ENCODE data around the gene HM13. TPM values are rescaled to one million over a fixed set of nuclear protein-coding genes. Genes with fewer than 3 reads are reported as not detected.
A peak's percentile ranks its signal among the peaks of the same experiment; 100 is the strongest.
"Not testable (repeated sequence)": the region's sequence is repeated elsewhere in the genome, so short reads cannot be mapped to it uniquely, and the experiment has no call there.

Gene HM13, protein sequence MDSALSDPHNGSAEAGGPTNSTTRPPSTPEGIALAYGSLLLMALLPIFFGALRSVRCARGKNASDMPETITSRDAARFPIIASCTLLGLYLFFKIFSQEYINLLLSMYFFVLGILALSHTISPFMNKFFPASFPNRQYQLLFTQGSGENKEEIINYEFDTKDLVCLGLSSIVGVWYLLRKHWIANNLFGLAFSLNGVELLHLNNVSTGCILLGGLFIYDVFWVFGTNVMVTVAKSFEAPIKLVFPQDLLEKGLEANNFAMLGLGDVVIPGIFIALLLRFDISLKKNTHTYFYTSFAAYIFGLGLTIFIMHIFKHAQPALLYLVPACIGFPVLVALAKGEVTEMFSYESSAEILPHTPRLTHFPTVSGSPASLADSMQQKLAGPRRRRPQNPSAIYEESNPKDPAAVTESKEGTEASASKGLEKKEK
- 100 to 1,000 TPM in 2 of 4 donors, 10 to 100 TPM in 2; 53.9 to 202 (median 91.8) TPM for polyA plus RNA-seq
- long read RNA-seq, donor 1, transcript HM13-202 (12 exons, 1,606 nt) = major isoform, 53 of 196 reads
- long read RNA-seq, donor 1, transcript HM13-221 (2 exons, 372 nt) = minor isoform, 5 of 196 reads
- long read RNA-seq, donor 1, transcript HM13-224 (3 exons, 3,932 nt) = minor isoform, 12 of 196 reads
- long read RNA-seq, donor 1, partial matches to known transcripts = 116 of 196 reads
- long read RNA-seq, donor 1, other reads (novel, unspliced or antisense) = 6 of 196 reads
- long read RNA-seq, donor 2, transcript HM13-202 (12 exons, 1,606 nt) = major isoform, 19 of 40 reads
- long read RNA-seq, donor 2, partial matches to known transcripts = 17 of 40 reads
- long read RNA-seq, donor 2, other reads (novel, unspliced or antisense) = 0 of 40 reads
- long read RNA-seq, donor 3, transcript HM13-224 (3 exons, 3,932 nt) = major isoform, 11 of 55 reads
- long read RNA-seq, donor 3, transcript HM13-202 (12 exons, 1,606 nt) = major isoform, 11 of 55 reads
- long read RNA-seq, donor 3, partial matches to known transcripts = 29 of 55 reads
- long read RNA-seq, donor 3, other reads (novel, unspliced or antisense) = 0 of 55 reads
- long read RNA-seq, donor 4, partial matches to known transcripts = 0 of 1 reads
- long read RNA-seq, donor 4, other reads (novel, unspliced or antisense) = 0 of 1 reads
- long read RNA-seq, donor 5, partial matches to known transcripts = 24 of 30 reads
- long read RNA-seq, donor 5, other reads (novel, unspliced or antisense) = 0 of 30 reads
- long read RNA-seq, donor 6, transcript HM13-202 (12 exons, 1,606 nt) = major isoform, 13 of 64 reads
- long read RNA-seq, donor 6, partial matches to known transcripts = 46 of 64 reads
- long read RNA-seq, donor 6, other reads (novel, unspliced or antisense) = 0 of 64 reads
- long read RNA-seq, donor 7, transcript HM13-202 (12 exons, 1,606 nt) = major isoform, 21 of 50 reads
- long read RNA-seq, donor 7, transcript HM13-201 (13 exons, 1,809 nt) = minor isoform, 5 of 50 reads
- long read RNA-seq, donor 7, partial matches to known transcripts = 20 of 50 reads
- long read RNA-seq, donor 7, other reads (novel, unspliced or antisense) = 0 of 50 reads
- long read RNA-seq, donor 8, partial matches to known transcripts = 0 of 2 reads
- long read RNA-seq, donor 8, other reads (novel, unspliced or antisense) = 0 of 2 reads
- long read RNA-seq, donor 9, transcript HM13-202 (12 exons, 1,606 nt) = major isoform, 7 of 15 reads
- long read RNA-seq, donor 9, partial matches to known transcripts = 6 of 15 reads
- long read RNA-seq, donor 9, other reads (novel, unspliced or antisense) = 0 of 15 reads
- long read RNA-seq, donor 10, transcript HM13-202 (12 exons, 1,606 nt) = major isoform, 23 of 70 reads
- long read RNA-seq, donor 10, transcript HM13-224 (3 exons, 3,932 nt) = minor isoform, 7 of 70 reads
- long read RNA-seq, donor 10, partial matches to known transcripts = 38 of 70 reads
- long read RNA-seq, donor 10, other reads (novel, unspliced or antisense) = 0 of 70 reads

DNA sequence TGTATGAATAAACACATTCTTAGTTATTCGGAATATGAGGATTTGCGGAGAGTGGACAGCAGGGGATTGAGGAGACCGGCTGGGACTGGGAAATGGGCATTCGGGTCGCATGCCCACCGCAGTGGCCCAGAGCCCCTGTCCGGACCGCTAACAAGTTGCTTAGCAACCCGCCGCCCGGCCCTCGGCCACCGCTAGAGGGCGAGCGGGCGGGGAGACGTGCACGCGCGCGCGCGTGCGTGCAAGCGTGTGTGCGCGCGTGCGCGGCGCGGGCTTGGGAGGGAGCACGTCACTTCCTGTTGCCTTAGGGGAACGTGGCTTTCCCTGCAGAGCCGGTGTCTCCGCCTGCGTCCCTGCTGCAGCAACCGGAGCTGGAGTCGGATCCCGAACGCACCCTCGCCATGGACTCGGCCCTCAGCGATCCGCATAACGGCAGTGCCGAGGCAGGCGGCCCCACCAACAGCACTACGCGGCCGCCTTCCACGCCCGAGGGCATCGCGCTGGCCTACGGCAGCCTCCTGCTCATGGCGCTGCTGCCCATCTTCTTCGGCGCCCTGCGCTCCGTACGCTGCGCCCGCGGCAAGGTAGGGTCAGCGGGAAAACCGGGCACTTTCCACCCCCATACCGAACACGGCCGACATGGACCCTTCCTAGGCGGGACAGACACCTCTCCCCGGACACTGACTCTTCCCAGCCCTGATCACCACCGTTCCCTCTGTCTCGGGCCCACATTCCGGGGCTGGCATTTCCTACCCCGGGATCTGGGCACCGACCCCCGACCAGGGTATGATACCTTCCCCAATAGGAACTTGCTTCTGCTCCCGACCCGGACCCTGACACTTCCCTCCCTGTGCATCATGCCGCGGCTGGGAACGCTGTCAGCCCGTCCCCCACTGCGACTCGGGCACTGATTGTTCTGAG lies at the start of gene HM13:
Gene HM13 (plus strand): TSS at position 289 of the 918 bp plus-strand sequence. CDS start 110 bp downstream, at position 399.
- Histone ChIP-seq H3K36me3 (ENCODE audit: control insufficient read depth in 3 of 3, insufficient read depth in 2 of 3, low read depth in 1 of 3, low read length in 3 of 3) (peaks cover 0 to 7% (median 0%) of the 10 kb centered on the region in 3 donors), H3K9me3 (ENCODE audit: control insufficient read depth in 2 of 2, insufficient read depth in 1 of 2, low read depth in 1 of 2, low read length in 1 of 2) (no peaks in the 10 kb centered on the region), H3K27me3 (ENCODE audit: control insufficient read depth in 3 of 3, insufficient read depth in 3 of 3, low read length in 3 of 3) (no peaks in the 10 kb centered on the region), H3K27ac (ENCODE audit: low read depth in 1 of 3, low read length in 2 of 3) (peak within 1 kb of the TSS; percentile 71 to 94 (median 76)), H3K4me1 (ENCODE audit: control insufficient read depth in 3 of 3, insufficient read depth in 2 of 3, low read depth in 1 of 3, low read length in 2 of 3) (peaks cover 13 to 20% (median 15%) of the 10 kb centered on the region in 3 donors), H3K4me3 (ENCODE audit: low read depth in 1 of 3, low read length in 3 of 3) (peak within 1 kb of the TSS; percentile 86 to 98 (median 90))
- 0 to 1% (median 0%) methylated on average over 67 to 86 of the region's 86 CpGs for WGBS, 3 donors
- no peak for FAIRE-seq
- DNase-seq = peak; percentile 91 to 97

GRCh38 chr20:31470946-31471345 lies 43.3 kb upstream of the HM13 start:
- WGBS, 3 donors = 91% methylated on average over 23 of the region's 33 CpGs; no CpG with 5 or more reads in 2 of the 3 donors
- not testable (repeated sequence) for DNase-seq; H3K36me3 ChIP-seq (ENCODE audit: control insufficient read depth in 3 of 3, insufficient read depth in 2 of 3, low read depth in 1 of 3, low read length in 3 of 3); FAIRE-seq; H3K27ac ChIP-seq (ENCODE audit: low read depth in 1 of 3, low read length in 2 of 3); H3K4me1 ChIP-seq (ENCODE audit: control insufficient read depth in 3 of 3, insufficient read depth in 2 of 3, low read depth in 1 of 3, low read length in 2 of 3); H3K4me3 ChIP-seq (ENCODE audit: low read depth in 1 of 3, low read length in 3 of 3); H3K9me3 ChIP-seq (ENCODE audit: control insufficient read depth in 2 of 2, insufficient read depth in 1 of 2, low read depth in 1 of 2, low read length in 1 of 2)
- peaks cover 0 to 14% (median 0%) of the 10 kb centered on the region in 3 donors for H3K27me3 ChIP-seq (ENCODE audit: control insufficient read depth in 3 of 3, insufficient read depth in 3 of 3, low read length in 3 of 3)

DNA sequence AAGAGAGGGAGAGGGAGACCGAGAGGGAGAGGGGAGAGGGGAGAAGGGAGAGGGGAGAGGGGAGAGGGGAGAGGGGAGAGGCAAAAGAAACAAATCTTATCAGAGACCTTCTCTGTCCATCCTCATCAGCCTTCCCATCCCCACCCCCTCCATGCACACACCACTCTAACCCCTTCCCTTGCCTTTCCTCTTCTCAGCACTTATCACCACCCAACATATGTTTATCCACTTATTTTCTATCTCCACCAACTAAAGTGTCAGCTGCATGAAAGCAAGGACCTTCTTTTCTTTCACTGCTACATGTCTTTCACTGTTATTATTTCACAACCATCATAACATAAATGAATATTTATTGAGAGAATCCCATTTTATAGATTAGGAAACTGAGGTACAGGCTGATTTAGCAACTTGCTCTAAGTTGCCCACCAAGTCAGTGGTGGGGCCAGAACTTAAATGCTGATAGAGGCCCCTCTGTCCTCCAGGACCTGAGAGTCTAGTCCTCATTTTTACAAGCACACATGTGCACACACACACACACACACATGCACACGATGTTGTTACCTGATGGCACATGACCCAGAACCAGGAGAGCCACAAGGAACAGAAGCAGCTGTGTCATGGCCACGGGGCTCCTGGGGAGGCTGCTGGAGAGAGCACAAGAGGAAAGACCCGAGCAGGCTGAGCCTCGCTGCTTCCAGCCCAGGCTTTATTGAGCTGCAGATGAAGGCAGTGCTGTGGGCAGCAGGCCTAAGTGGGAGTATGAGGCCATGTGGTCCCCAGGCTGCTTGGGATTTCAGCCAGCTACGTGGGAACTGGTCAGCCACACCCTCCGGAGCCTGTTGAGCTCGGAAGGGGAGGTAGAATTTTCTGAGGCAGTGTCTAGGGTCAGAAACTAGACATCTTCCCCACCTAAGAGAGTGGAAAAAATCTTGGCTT lies 41.6 kb upstream of the HM13 start:
- no peak for FAIRE-seq

DNA sequence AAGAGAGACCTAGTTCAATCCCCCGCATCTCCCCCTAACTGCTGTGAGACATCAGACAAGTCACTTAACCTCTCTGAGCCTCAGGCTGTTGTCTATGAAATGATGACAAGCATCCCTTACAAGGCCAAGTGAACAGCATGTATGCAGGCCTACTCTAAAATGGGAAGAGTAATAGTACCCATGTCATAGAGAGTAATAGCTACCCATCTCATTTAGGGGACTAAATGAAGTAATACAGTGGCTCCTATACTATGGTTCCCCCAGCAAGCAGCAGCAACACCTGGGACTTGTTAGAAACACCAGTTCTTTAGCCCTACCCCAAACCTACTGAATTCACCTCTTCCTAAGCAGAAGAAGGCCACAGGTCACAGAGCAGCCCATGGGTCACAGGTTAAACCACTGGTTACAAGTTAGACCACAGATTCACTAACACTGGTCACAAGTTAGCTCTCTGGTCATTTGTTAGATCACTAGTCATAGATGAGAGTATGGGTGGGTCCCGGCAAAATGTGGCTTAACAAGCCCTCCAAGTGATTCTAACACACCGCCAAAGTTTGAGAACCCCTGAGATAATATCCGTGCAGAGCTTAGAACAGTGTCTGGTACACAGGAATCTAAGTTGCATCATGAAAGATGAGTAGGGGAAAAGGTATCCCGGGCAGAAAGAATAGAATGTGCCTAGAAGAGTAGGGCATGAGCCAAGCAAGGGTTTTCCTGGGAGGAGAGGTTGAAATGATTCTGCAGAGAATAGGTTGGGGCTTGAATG lies 40.7 kb upstream of the HM13 start:
- no peaks in the 10 kb centered on the region for H3K9me3 ChIP-seq (ENCODE audit: control insufficient read depth in 2 of 2, insufficient read depth in 1 of 2, low read depth in 1 of 2, low read length in 1 of 2)
- 75 to 93% (median 86%) methylated on average over 5 of the region's 5 CpGs for WGBS, 3 donors
- no peaks in the 10 kb centered on the region for H3K36me3 ChIP-seq (ENCODE audit: control insufficient read depth in 3 of 3, insufficient read depth in 2 of 3, low read depth in 1 of 3, low read length in 3 of 3)
- H3K4me1 ChIP-seq (ENCODE audit: control insufficient read depth in 3 of 3, insufficient read depth in 2 of 3, low read depth in 1 of 3, low read length in 2 of 3) = no peaks in the 10 kb centered on the region
- no peak overlapping the region for H3K27ac ChIP-seq (ENCODE audit: low read depth in 1 of 3, low read length in 2 of 3)
- no peak overlapping the region for H3K4me3 ChIP-seq (ENCODE audit: low read depth in 1 of 3, low read length in 3 of 3)
- FAIRE-seq = no peak
- peaks cover 0 to 24% (median 0%) of the 10 kb centered on the region in 3 donors for H3K27me3 ChIP-seq (ENCODE audit: control insufficient read depth in 3 of 3, insufficient read depth in 3 of 3, low read length in 3 of 3)
- DNase-seq = no peak

More for the DNA sequence above, 41.6 kb upstream of the HM13 start:
- no peak overlapping the region for H3K4me3 ChIP-seq (ENCODE audit: low read depth in 1 of 3, low read length in 3 of 3)
- H3K27ac ChIP-seq (ENCODE audit: low read depth in 1 of 3, low read length in 2 of 3) = no peak overlapping the region
- no peaks in the 10 kb centered on the region for H3K4me1 ChIP-seq (ENCODE audit: control insufficient read depth in 3 of 3, insufficient read depth in 2 of 3, low read depth in 1 of 3, low read length in 2 of 3)
- 53 to 62% (median 58%) methylated on average over 7 of the region's 8 CpGs for WGBS, 3 donors
- no peak for DNase-seq
- H3K36me3 ChIP-seq (ENCODE audit: control insufficient read depth in 3 of 3, insufficient read depth in 2 of 3, low read depth in 1 of 3, low read length in 3 of 3) = no peaks in the 10 kb centered on the region
- H3K9me3 ChIP-seq (ENCODE audit: control insufficient read depth in 2 of 2, insufficient read depth in 1 of 2, low read depth in 1 of 2, low read length in 1 of 2) = no peaks in the 10 kb centered on the region
- peaks cover 0 to 24% (median 0%) of the 10 kb centered on the region in 3 donors for H3K27me3 ChIP-seq (ENCODE audit: control insufficient read depth in 3 of 3, insufficient read depth in 3 of 3, low read length in 3 of 3)

- H3K27ac ChIP-seq (ENCODE audit: low read depth in 1 of 3, low read length in 2 of 3) = no peak overlapping the region
- DNase-seq (no peak), FAIRE-seq (no peak)
- H3K27me3 ChIP-seq (ENCODE audit: control insufficient read depth in 3 of 3, insufficient read depth in 3 of 3, low read length in 3 of 3) = peaks cover 0 to 24% (median 0%) of the 10 kb centered on the region in 3 donors
- H3K36me3 ChIP-seq (ENCODE audit: control insufficient read depth in 3 of 3, insufficient read depth in 2 of 3, low read depth in 1 of 3, low read length in 3 of 3) = no peaks in the 10 kb centered on the region
- no peaks in the 10 kb centered on the region for H3K4me1 ChIP-seq (ENCODE audit: control insufficient read depth in 3 of 3, insufficient read depth in 2 of 3, low read depth in 1 of 3, low read length in 2 of 3)
- WGBS, 3 donors = 49 to 62% (median 50%) methylated on average over 2 of the region's 2 CpGs
- H3K4me3 ChIP-seq (ENCODE audit: low read depth in 1 of 3, low read length in 3 of 3) = no peak overlapping the region
- no peaks in the 10 kb centered on the region for H3K9me3 ChIP-seq (ENCODE audit: control insufficient read depth in 2 of 2, insufficient read depth in 1 of 2, low read depth in 1 of 2, low read length in 1 of 2)
These were observed 40.2 kb upstream of the HM13 start for GRCh38 chr20:31474097-31474436.
